Epithelial cell of esophagus (primary cell): ENCODE data around the gene SLC44A2.

Source experiments
- DNase-seq: peaks from one replicate; pipeline ENCODE4 v3.0.0; 2010; ENCODE audit warnings: low read depth
- H3K4me3 ChIP-seq: 2 replicates; pipeline ENCODE4 v1.5.1; 2011; ENCODE audit warnings: mild to moderate bottlenecking, low read length, control low read depth
- CTCF ChIP-seq: IDR thresholded peaks from 2 replicates; pipeline ENCODE4 v1.5.1; 2011; ENCODE audit warnings: low read depth, mild to moderate bottlenecking, low read length, control low read depth, inconsistent platforms; ENCODE audit not compliant: insufficient read depth; ENCODE audit errors: missing control alignments

SLC44A2 gene

GRCh38 chr19:10602330-10603083 lies 22.8 kb upstream of the SLC44A2 start:
- H3K4me3 ChIP-seq = peak overlapping the region; percentile 55
- TF ChIP-seq CTCF = no peak
- peak; percentile 77 for DNase-seq

- H3K4me3 ChIP-seq = peak overlapping the region; percentile 55
- no peak for TF ChIP-seq CTCF
- DNase-seq = no peak
Observed at GRCh38 chr19:10603084-10603872, 22.1 kb upstream of the SLC44A2 start.

DNA sequence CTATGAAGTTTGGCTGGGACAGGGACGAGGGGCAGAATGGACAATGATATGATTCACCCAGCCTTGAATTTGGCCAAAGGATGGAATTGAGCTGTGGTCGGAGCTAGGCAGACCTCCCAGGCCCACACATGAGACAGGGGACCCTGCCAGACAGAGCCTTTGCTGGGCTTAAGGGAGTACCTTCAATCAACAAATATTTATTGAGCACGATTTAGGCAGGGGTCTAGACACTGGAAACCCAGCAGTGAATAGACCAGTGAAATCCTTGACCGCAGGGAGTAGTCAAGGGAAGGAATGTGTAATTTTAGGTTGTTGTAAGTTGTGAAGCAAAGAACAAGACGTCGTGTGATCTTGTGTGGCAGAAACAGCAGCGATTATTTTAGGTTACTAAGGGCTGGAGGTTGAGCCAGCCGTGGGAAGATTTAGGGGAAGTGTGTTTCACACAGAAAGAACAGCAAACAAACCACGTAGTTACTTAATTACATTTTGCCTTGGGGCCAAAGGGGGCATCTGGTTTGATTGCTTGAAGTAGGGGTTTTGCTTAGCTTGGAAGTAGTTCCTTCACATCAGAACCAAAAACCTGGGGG lies 21.4 kb upstream of the SLC44A2 start:
- no peak for TF ChIP-seq CTCF
- no peak for DNase-seq
- no peak overlapping the region for H3K4me3 ChIP-seq

DNA sequence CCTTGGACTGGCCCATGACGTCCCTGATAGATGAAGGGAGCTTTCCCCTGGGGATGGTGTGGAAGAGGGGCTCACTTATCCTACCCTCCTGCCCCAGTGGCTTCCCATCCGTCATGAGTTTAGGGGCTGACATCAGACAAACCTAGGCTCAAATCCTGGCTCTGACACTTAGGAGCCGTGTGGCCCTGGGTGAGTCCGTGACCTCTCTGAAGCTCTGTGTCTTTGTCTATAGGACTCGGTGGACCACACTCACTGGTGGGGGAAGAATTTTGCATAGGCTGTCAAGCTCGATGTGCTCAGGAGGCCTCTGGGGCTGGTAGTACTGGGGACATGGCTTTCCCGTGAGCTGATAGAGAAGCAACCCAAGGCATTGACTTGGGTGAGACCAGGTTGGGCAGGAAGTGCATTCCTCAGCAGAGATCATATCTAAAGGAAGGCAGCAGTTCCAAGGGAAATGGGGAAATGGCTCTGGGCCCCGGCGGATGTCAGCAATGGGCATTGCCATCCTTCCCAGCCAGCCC lies 20.8 kb upstream of the SLC44A2 start:
- TF ChIP-seq CTCF = no peak
- no peak overlapping the region for H3K4me3 ChIP-seq
- no peak for DNase-seq

- no peak overlapping the region for H3K4me3 ChIP-seq
- no peak for TF ChIP-seq CTCF
- DNase-seq = no peak
Observed at GRCh38 chr19:10611907-10612306, 13.4 kb upstream of the SLC44A2 start.

GRCh38 chr19:10612499-10613119 lies 12.7 kb upstream of the SLC44A2 start:
- H3K4me3 ChIP-seq = no peak overlapping the region
- no peak for TF ChIP-seq CTCF
- DNase-seq = no peak
